Measurements from ENCODE around the gene HS3ST4.

Gene HS3ST4

GRCh38 chr16:25888868-25889267 lies 197.1 kb downstream of the HS3ST4 start:
- no peak for DNase-seq (ENCODE audit: low read depth in 1 of 2, low spot score in 1 of 2)

GRCh38 chr16:25893332-25893731 lies 201.6 kb downstream of the HS3ST4 start:
- no peak for DNase-seq (ENCODE audit: low read depth in 1 of 2, low spot score in 1 of 2)

- DNase-seq (ENCODE audit: low read depth in 1 of 2, low spot score in 1 of 2): no peak
Observed at GRCh38 chr16:25894093-25894492, 202.3 kb downstream of the HS3ST4 start.

- no peak for DNase-seq (ENCODE audit: low read depth in 1 of 2, low spot score in 1 of 2)
Observed at GRCh38 chr16:25895380-25895779, 203.6 kb downstream of the HS3ST4 start.

GRCh38 chr16:25896411-25896810 lies 204.7 kb downstream of the HS3ST4 start:
- no peak for DNase-seq (ENCODE audit: low read depth in 1 of 2, low spot score in 1 of 2)

- DNase-seq (ENCODE audit: low read depth in 1 of 2, low spot score in 1 of 2): no peak
Observed at GRCh38 chr16:25897702-25898101, 205.9 kb downstream of the HS3ST4 start.

GRCh38 chr16:25905810-25906209 lies 214.1 kb downstream of the HS3ST4 start:
- DNase-seq (ENCODE audit: low read depth in 1 of 2, low spot score in 1 of 2): no peak

- DNase-seq (ENCODE audit: low read depth in 1 of 2, low spot score in 1 of 2): no peak
Observed at GRCh38 chr16:25910971-25911370, 219.2 kb downstream of the HS3ST4 start.

- no peak for DNase-seq (ENCODE audit: low read depth in 1 of 2, low spot score in 1 of 2)
Observed at GRCh38 chr16:25912321-25912720, 220.6 kb downstream of the HS3ST4 start.

- DNase-seq (ENCODE audit: low read depth in 1 of 2, low spot score in 1 of 2): no peak
Observed at GRCh38 chr16:25914357-25914962, 222.7 kb downstream of the HS3ST4 start.

- DNase-seq (ENCODE audit: low read depth in 1 of 2, low spot score in 1 of 2): no peak
Observed at GRCh38 chr16:25916037-25916436, 224.3 kb downstream of the HS3ST4 start.

- DNase-seq (ENCODE audit: low read depth in 1 of 2, low spot score in 1 of 2): no peak
Observed at GRCh38 chr16:25922438-25922837, 230.7 kb downstream of the HS3ST4 start.

- no peak for DNase-seq (ENCODE audit: low read depth in 1 of 2, low spot score in 1 of 2)
Observed at GRCh38 chr16:25925421-25925820, 233.7 kb downstream of the HS3ST4 start.

- DNase-seq (ENCODE audit: low read depth in 1 of 2, low spot score in 1 of 2): no peak
Observed at GRCh38 chr16:25931473-25932035, 239.8 kb downstream of the HS3ST4 start.

- no peak for DNase-seq (ENCODE audit: low read depth in 1 of 2, low spot score in 1 of 2)
Observed at GRCh38 chr16:25941800-25942499, 250.2 kb downstream of the HS3ST4 start.

GRCh38 chr16:25950586-25951281 lies 259.0 kb downstream of the HS3ST4 start:
- no peak for DNase-seq (ENCODE audit: low read depth in 1 of 2, low spot score in 1 of 2)

- DNase-seq (ENCODE audit: low read depth in 1 of 2, low spot score in 1 of 2): no peak
Observed at GRCh38 chr16:25951999-25952398, 260.2 kb downstream of the HS3ST4 start.

GRCh38 chr16:25952983-25953382 lies 261.2 kb downstream of the HS3ST4 start:
- DNase-seq (ENCODE audit: low read depth in 1 of 2, low spot score in 1 of 2): no peak

GRCh38 chr16:25957707-25958106 lies 265.9 kb downstream of the HS3ST4 start:
- no peak for DNase-seq (ENCODE audit: low read depth in 1 of 2, low spot score in 1 of 2)

GRCh38 chr16:25959221-25959620 lies 267.5 kb downstream of the HS3ST4 start:
- DNase-seq (ENCODE audit: low read depth in 1 of 2, low spot score in 1 of 2): no peak

GRCh38 chr16:25966172-25967097 lies 274.7 kb downstream of the HS3ST4 start:
- no peak for DNase-seq (ENCODE audit: low read depth in 1 of 2, low spot score in 1 of 2)

All from activated T-helper 1 cell treated with anti-CD3 and anti-CD28 coated beads, Interleukin-2, amount 50 U/mL, for 16 hours (primary cell).